Measurements from ENCODE around the gene OTOP2.

DNA sequence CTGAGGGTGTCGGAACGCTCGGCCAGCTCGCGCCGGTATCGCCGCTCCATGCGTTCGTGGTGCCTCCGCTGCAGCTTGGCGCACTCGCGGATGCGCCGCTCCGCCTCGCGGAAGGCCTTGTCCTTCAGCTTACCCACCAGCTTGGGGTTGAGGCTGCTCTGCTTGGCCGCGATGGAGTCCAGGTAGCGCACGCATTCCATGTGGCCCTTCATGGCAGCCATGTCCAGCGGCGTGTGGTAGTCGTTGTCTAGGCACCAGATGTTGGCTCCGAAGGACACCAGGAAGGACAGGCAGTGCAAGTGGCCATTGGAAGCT is 3.8 kb upstream of the OTOP2 start:
- TF ChIP-seq CTCF (conservative IDR thresholded peaks at IDR 0.05; ENCODE audit: low read depth, low read length) (no peak), BHLHE40 (IDR thresholded peaks at IDR 0.05; ENCODE audit: low read depth, low read length) (no peak), POLR2A (IDR thresholded peaks at IDR 0.05; ENCODE audit: low read depth, low read length) (no peak), ELK1 (IDR thresholded peaks at IDR 0.05; ENCODE audit: borderline replicate concordance, low read depth, low read length) (no peak), RAD21 (IDR thresholded peaks at IDR 0.05; ENCODE audit: low read length) (no peak), MAFK (IDR thresholded peaks at IDR 0.05; ENCODE audit: low read depth, low read length) (no peak), RFX5 (IDR thresholded peaks at IDR 0.05; ENCODE audit: low read depth, low read length) (no peak), MXI1 (IDR thresholded peaks at IDR 0.05; ENCODE audit: borderline replicate concordance, low read depth, low read length) (no peak)

All from IMR-90 (cell line).